Panc1 (cell line): ENCODE results near the gene SPOCK1.

ENCODE experiments used
- CTCF ChIP-seq: fragments of 450-650 bp; IDR thresholded peaks from 2 replicates; pipeline ENCODE4 v1.5.1; 2017; ENCODE audit warnings: mild to moderate bottlenecking
- POLR2AphosphoS5 ChIP-seq: IDR thresholded peaks from 2 replicates; pipeline ENCODE4 v1.6.1; 2012; ENCODE audit warnings: mild to moderate bottlenecking, low read depth, low read length, moderate library complexity
- REST ChIP-seq, 2 experiments: IDR thresholded peaks; 2 replicates each; pipeline ENCODE4 v1.6.1; 2011 to 2012; ENCODE audit warnings: low read depth in 2 of 2, control low read depth in 1 of 2, low read length in 1 of 2, mild to moderate bottlenecking in 1 of 2, moderate library complexity in 1 of 2; ENCODE audit not compliant: insufficient read depth in 1 of 2
- SIN3A ChIP-seq: IDR thresholded peaks from 2 replicates; pipeline ENCODE4 v1.6.1; 2012; ENCODE audit warnings: low read depth, mild to moderate bottlenecking, low read length, moderate library complexity, borderline replicate concordance; ENCODE audit not compliant: insufficient read depth

GRCh38 chr5:137461391-137462264 lies 37.5 kb downstream of the SPOCK1 start:
- no peak for TF ChIP-seq CTCF
- TF ChIP-seq REST (IDR thresholded peaks at IDR 0.05; ENCODE audit: insufficient read depth in 1 of 2, low read depth in 2 of 2, low read length in 1 of 2), result no peak
- no peak for TF ChIP-seq POLR2AphosphoS5
- TF ChIP-seq SIN3A, result no peak
